NCI-H774 (cell line): ENCODE data around the gene PHC3.

Source experiments
- DNase-seq: peaks from one replicate; lab custom pipeline; 2025; lab: John Stamatoyannopoulos, UW

Gene PHC3

DNA sequence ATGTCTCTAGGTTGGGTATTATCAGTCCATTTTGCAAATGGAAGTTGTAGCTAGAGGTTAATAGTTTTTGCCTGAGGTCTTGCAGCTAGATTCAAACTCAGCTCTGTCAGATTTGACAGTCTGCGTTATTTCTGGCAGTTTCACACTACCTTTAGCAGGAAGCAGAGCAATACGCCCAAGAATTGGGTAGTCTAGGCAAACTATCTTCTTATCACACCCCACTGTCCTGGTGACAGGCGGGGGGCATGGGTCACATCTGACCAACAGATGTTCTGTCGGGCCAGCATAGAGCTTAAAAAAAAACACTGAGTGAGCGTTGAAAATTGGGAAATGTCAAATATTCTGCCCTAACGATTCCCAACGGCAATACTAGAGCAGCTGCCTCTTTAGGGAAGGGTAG is 138.0 kb downstream of the PHC3 start:
- DNase-seq = no peak

DNA sequence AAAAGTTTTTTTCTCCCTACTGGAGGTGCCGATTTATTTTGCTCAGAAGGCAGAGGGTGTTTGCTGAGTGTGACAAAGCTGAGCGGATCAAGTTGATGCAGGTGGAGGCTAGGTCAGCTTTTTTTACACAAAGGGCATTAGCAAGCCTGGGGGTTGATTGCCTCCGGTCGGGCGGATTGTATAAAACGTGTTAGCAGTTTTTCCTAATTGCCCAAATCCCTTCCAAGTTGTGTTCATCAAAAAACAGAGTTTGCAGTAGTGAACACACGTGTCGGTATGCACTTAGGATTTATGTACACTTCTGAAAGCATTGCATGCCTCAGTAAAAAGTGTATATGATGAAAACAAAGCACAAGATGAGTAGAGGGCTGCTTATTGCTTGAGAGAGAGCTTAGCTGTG is 141.1 kb downstream of the PHC3 start:
- DNase-seq = no peak

DNA sequence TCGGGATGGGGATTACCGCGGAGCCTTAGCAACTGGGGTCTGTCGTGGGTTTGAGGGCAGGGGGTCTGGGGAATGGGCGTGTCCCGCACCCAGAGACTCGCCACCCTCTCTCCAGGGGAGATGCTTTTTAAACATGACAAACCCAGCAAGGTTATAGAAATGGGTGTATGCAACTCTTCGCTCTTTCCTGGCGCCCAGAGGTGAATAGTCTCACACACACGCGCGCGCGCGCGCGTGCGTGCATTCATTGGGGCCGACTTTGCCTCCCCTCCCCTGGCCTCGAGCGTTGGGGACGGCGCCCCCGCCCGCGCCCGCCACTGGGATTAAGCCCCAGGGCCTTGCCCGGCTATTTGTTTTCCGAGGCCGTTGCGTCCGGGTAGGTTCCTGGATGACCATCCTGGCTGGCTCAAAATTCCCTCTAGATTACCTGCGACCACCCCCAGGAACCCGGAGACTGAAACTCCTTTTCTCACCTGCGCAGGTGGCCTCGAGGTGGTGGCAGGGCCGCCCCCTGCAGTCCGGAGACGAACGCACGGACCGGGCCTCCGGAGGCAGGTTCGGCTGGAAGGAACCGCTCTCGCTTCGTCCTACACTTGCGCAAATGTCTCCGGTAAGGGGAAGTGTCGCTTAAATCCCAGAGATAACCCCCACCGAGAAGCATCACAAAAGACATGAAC is 143.0 kb downstream of the PHC3 start:
- DNase-seq = peak; percentile 55
